Neural progenitor cell (in vitro differentiated cells): Measurements from ENCODE around the gene REST. TPM values are rescaled to one million over a fixed set of nuclear protein-coding genes. Genes with fewer than 3 reads are reported as not detected.

ENCODE experiments used
- DNase-seq: peaks from one replicate; pipeline ENCODE4 v3.0.0-alpha.2; 2016; ENCODE audit warnings: low spot score
- H2AFZ ChIP-seq: fragments of 200-600 bp; sonication (generic); replicated peaks from 2 replicates; pipeline ENCODE4 v1.6.1; 2016; ENCODE audit warnings: antibody characterized with exemption
- H3F3A ChIP-seq: fragments of 200-600 bp; sonication (generic); 2 replicates; pipeline ENCODE4 v1.6.1; 2016; ENCODE audit warnings: antibody characterized with exemption, low read depth
- H3K27ac ChIP-seq: fragments of 200-600 bp; sonication (generic); 2 replicates; pipeline ENCODE4 v1.5.1; 2016; ENCODE audit warnings: mild to moderate bottlenecking
- H3K27me3 ChIP-seq: fragments of 200-600 bp; sonication (generic); 2 replicates; pipeline ENCODE4 v1.6.1; 2016; ENCODE audit warnings: mild to moderate bottlenecking, moderate library complexity
- H3K36me3 ChIP-seq: fragments of 200-600 bp; sonication (generic); 2 replicates; pipeline ENCODE4 v1.5.1; 2016
- H3K4me1 ChIP-seq: fragments of 200-600 bp; sonication (generic); 2 replicates; pipeline ENCODE4 v1.6.1; 2016; ENCODE audit warnings: mixed run types
- H3K4me2 ChIP-seq: fragments of 200-600 bp; sonication (generic); 2 replicates; pipeline ENCODE4 v1.6.1; 2016
- H3K4me3 ChIP-seq: fragments of 200-600 bp; sonication (generic); 2 replicates; pipeline ENCODE4 v1.5.1; 2016
- H3K79me2 ChIP-seq: fragments of 200-600 bp; sonication (generic); 2 replicates; pipeline ENCODE4 v1.6.1; 2016; ENCODE audit warnings: low read depth
- H3K9ac ChIP-seq: fragments of 200-600 bp; sonication (generic); 2 replicates; pipeline ENCODE4 v1.6.1; 2016
- H3K9me3 ChIP-seq: fragments of 200-600 bp; sonication (generic); 2 replicates; pipeline ENCODE4 v1.5.1; 2016; ENCODE audit warnings: low read depth
- H4K20me1 ChIP-seq: fragments of 200-600 bp; sonication (generic); 2 replicates; pipeline ENCODE4 v1.6.1; 2016; ENCODE audit warnings: low read depth
- H3K27ac Mint-ChIP-seq: 3 replicates; pipeline ENCODE4 v1.8.0; 2021; ENCODE audit warnings: mixed read lengths
- H3K27me3 Mint-ChIP-seq: 2 replicates; pipeline ENCODE4 v1.8.0; 2022; ENCODE audit warnings: low read depth, mild to moderate bottlenecking, inconsistent platforms, moderate library complexity, mixed read lengths; ENCODE audit not compliant: insufficient read depth
- H3K36me3 Mint-ChIP-seq: 3 replicates; pipeline ENCODE4 v1.8.0; 2021; ENCODE audit warnings: mixed read lengths
- H3K4me1 Mint-ChIP-seq: 3 replicates; pipeline ENCODE4 v1.8.0; 2021; ENCODE audit warnings: mixed read lengths
- H3K4me3 Mint-ChIP-seq: 3 replicates; pipeline ENCODE4 v1.8.0; 2021; ENCODE audit warnings: mild to moderate bottlenecking, moderate library complexity, mixed read lengths
- H3K9me3 Mint-ChIP-seq: 3 replicates; pipeline ENCODE4 v1.8.0; 2020; ENCODE audit warnings: mixed read lengths
- CTCF ChIP-seq: fragments of 200-600 bp; sonication (generic); IDR thresholded peaks from 2 replicates; pipeline ENCODE4 v1.5.1; 2017; ENCODE audit warnings: antibody characterized with exemption, mild to moderate bottlenecking
- EZH2 ChIP-seq: fragments of 200-600 bp; sonication (generic); IDR thresholded peaks from 2 replicates; pipeline ENCODE4 v1.6.1; 2017; ENCODE audit warnings: antibody characterized with exemption, mild to moderate bottlenecking, moderate library complexity
- EZH2phosphoT487 ChIP-seq: fragments of 200-600 bp; sonication (generic); IDR thresholded peaks from 2 replicates; pipeline ENCODE4 v1.6.1; 2017; ENCODE audit warnings: antibody characterized with exemption
- total RNA-seq: library from RNA; depleted of rRNA; stranded (reverse); fragments of >200 nt; gene quantifications from 2 replicates; pipeline ENCODE4 v1.2.3, GENCODE V29; 2015; ENCODE audit warnings: low replicate concordance

REST gene
- total RNA-seq, 1 donor from 2014 or later, result 87.3 TPM

GRCh38 chr4:56940971-56941370 is 33.3 kb downstream of the REST start:
- Histone ChIP-seq H3K4me1 (no peaks in the 10 kb centered on the region), H3K36me3 (no peaks in the 10 kb centered on the region), H4K20me1 (no peaks in the 10 kb centered on the region), H3F3A (no peaks in the 10 kb centered on the region), H3K27ac (no peak overlapping the region), H3K79me2 (no peaks in the 10 kb centered on the region), H3K9me3 (no peaks in the 10 kb centered on the region), H2AFZ (no peak overlapping the region), H3K27me3 (no peaks in the 10 kb centered on the region), H3K4me3 (no peak overlapping the region), H3K9ac (no peak overlapping the region), H3K4me2 (no peak overlapping the region)
- TF ChIP-seq EZH2 (no peak), CTCF (no peak), EZH2phosphoT487 (no peak)
- Mint-ChIP-seq H3K27ac (no peak overlapping the region), H3K36me3 (peaks cover 18% of the 10 kb centered on the region), H3K9me3 (no peaks in the 10 kb centered on the region), H3K27me3 (peaks cover 4% of the 10 kb centered on the region), H3K4me1 (peaks cover 2% of the 10 kb centered on the region), H3K4me3 (no peak overlapping the region)
- DNase-seq, result no peak

GRCh38 chr4:56941403-56941802 is 33.7 kb downstream of the REST start:
- H3K4me3 ChIP-seq, result no peak overlapping the region
- H2AFZ ChIP-seq, result no peak overlapping the region
- no peaks in the 10 kb centered on the region for H3F3A ChIP-seq
- Mint-ChIP-seq H3K4me1 (peaks cover 2% of the 10 kb centered on the region), H3K4me3 (no peak overlapping the region), H3K27ac (no peak overlapping the region), H3K9me3 (no peaks in the 10 kb centered on the region), H3K36me3 (peaks cover 16% of the 10 kb centered on the region), H3K27me3 (peaks cover 4% of the 10 kb centered on the region)
- no peaks in the 10 kb centered on the region for H3K79me2 ChIP-seq
- no peaks in the 10 kb centered on the region for H3K27me3 ChIP-seq
- no peak overlapping the region for H3K27ac ChIP-seq
- H3K4me2 ChIP-seq, result no peak overlapping the region
- TF ChIP-seq EZH2phosphoT487, result no peak
- TF ChIP-seq EZH2, result no peak
- TF ChIP-seq CTCF, result no peak
- H3K4me1 ChIP-seq, result no peaks in the 10 kb centered on the region
- H3K9ac ChIP-seq, result no peak overlapping the region
- DNase-seq, result no peak
- no peaks in the 10 kb centered on the region for H3K9me3 ChIP-seq
- no peaks in the 10 kb centered on the region for H4K20me1 ChIP-seq
- no peaks in the 10 kb centered on the region for H3K36me3 ChIP-seq

- Histone ChIP-seq H3K4me2 (no peak overlapping the region), H3K79me2 (no peaks in the 10 kb centered on the region), H2AFZ (no peak overlapping the region), H4K20me1 (no peaks in the 10 kb centered on the region), H3K36me3 (no peaks in the 10 kb centered on the region), H3K9ac (no peak overlapping the region), H3K4me3 (no peak overlapping the region), H3K4me1 (no peaks in the 10 kb centered on the region), H3K27me3 (no peaks in the 10 kb centered on the region), H3K27ac (no peak overlapping the region), H3K9me3 (no peaks in the 10 kb centered on the region), H3F3A (no peaks in the 10 kb centered on the region)
- Mint-ChIP-seq H3K36me3 (no peaks in the 10 kb centered on the region), H3K27me3 (peaks cover 2% of the 10 kb centered on the region), H3K4me1 (peaks cover 3% of the 10 kb centered on the region), H3K27ac (no peak overlapping the region), H3K9me3 (no peaks in the 10 kb centered on the region), H3K4me3 (no peak overlapping the region)
- TF ChIP-seq EZH2, result no peak
- no peak for TF ChIP-seq CTCF
- no peak for TF ChIP-seq EZH2phosphoT487
- DNase-seq, result no peak
Observed at GRCh38 chr4:56953680-56954520, 46.2 kb downstream of the REST start.
